Neural progenitor cell (in vitro differentiated cells): ENCODE results near the gene TEAD1. TPM values are rescaled to one million over a fixed set of nuclear protein-coding genes. Genes with fewer than 3 reads are reported as not detected.
A peak's percentile ranks its signal among the peaks of the same experiment; 100 is the strongest.

Experiments used
- DNase-seq: peaks from one replicate; pipeline ENCODE4 v3.0.0-alpha.2; 2016; ENCODE audit warnings: low spot score
- H2AFZ ChIP-seq: fragments of 200-600 bp; sonication (generic); replicated peaks from 2 replicates; pipeline ENCODE4 v1.6.1; 2016; ENCODE audit warnings: antibody characterized with exemption
- H3F3A ChIP-seq: fragments of 200-600 bp; sonication (generic); 2 replicates; pipeline ENCODE4 v1.6.1; 2016; ENCODE audit warnings: antibody characterized with exemption, low read depth
- H3K27ac ChIP-seq: fragments of 200-600 bp; sonication (generic); 2 replicates; pipeline ENCODE4 v1.5.1; 2016; ENCODE audit warnings: mild to moderate bottlenecking
- H3K27me3 ChIP-seq: fragments of 200-600 bp; sonication (generic); 2 replicates; pipeline ENCODE4 v1.6.1; 2016; ENCODE audit warnings: mild to moderate bottlenecking, moderate library complexity
- H3K36me3 ChIP-seq: fragments of 200-600 bp; sonication (generic); 2 replicates; pipeline ENCODE4 v1.5.1; 2016
- H3K4me1 ChIP-seq: fragments of 200-600 bp; sonication (generic); 2 replicates; pipeline ENCODE4 v1.6.1; 2016; ENCODE audit warnings: mixed run types
- H3K4me2 ChIP-seq: fragments of 200-600 bp; sonication (generic); 2 replicates; pipeline ENCODE4 v1.6.1; 2016
- H3K4me3 ChIP-seq: fragments of 200-600 bp; sonication (generic); 2 replicates; pipeline ENCODE4 v1.5.1; 2016
- H3K79me2 ChIP-seq: fragments of 200-600 bp; sonication (generic); 2 replicates; pipeline ENCODE4 v1.6.1; 2016; ENCODE audit warnings: low read depth
- H3K9ac ChIP-seq: fragments of 200-600 bp; sonication (generic); 2 replicates; pipeline ENCODE4 v1.6.1; 2016
- H3K9me3 ChIP-seq: fragments of 200-600 bp; sonication (generic); 2 replicates; pipeline ENCODE4 v1.5.1; 2016; ENCODE audit warnings: low read depth
- H4K20me1 ChIP-seq: fragments of 200-600 bp; sonication (generic); 2 replicates; pipeline ENCODE4 v1.6.1; 2016; ENCODE audit warnings: low read depth
- H3K27ac Mint-ChIP-seq: 3 replicates; pipeline ENCODE4 v1.8.0; 2021; ENCODE audit warnings: mixed read lengths
- H3K27me3 Mint-ChIP-seq: 2 replicates; pipeline ENCODE4 v1.8.0; 2022; ENCODE audit warnings: low read depth, mild to moderate bottlenecking, inconsistent platforms, moderate library complexity, mixed read lengths; ENCODE audit not compliant: insufficient read depth
- H3K36me3 Mint-ChIP-seq: 3 replicates; pipeline ENCODE4 v1.8.0; 2021; ENCODE audit warnings: mixed read lengths
- H3K4me1 Mint-ChIP-seq: 3 replicates; pipeline ENCODE4 v1.8.0; 2021; ENCODE audit warnings: mixed read lengths
- H3K4me3 Mint-ChIP-seq: 3 replicates; pipeline ENCODE4 v1.8.0; 2021; ENCODE audit warnings: mild to moderate bottlenecking, moderate library complexity, mixed read lengths
- H3K9me3 Mint-ChIP-seq: 3 replicates; pipeline ENCODE4 v1.8.0; 2020; ENCODE audit warnings: mixed read lengths
- EZH2 ChIP-seq: fragments of 200-600 bp; sonication (generic); IDR thresholded peaks from 2 replicates; pipeline ENCODE4 v1.6.1; 2017; ENCODE audit warnings: antibody characterized with exemption, mild to moderate bottlenecking, moderate library complexity
- EZH2phosphoT487 ChIP-seq: fragments of 200-600 bp; sonication (generic); IDR thresholded peaks from 2 replicates; pipeline ENCODE4 v1.6.1; 2017; ENCODE audit warnings: antibody characterized with exemption
- total RNA-seq: library from RNA; depleted of rRNA; stranded (reverse); fragments of >200 nt; gene quantifications from 2 replicates; pipeline ENCODE4 v1.2.3, GENCODE V29; 2015; ENCODE audit warnings: low replicate concordance
- TF ChIP-seq, protein P1 (sequence below): fragments of 200-600 bp; sonication (generic); IDR thresholded peaks from 2 replicates; pipeline ENCODE4 v1.5.1; 2017; ENCODE audit warnings: antibody characterized with exemption, mild to moderate bottlenecking

TEAD1 gene
- total RNA-seq, 1 donor from 2014 or later: 98.3 TPM

- Mint-ChIP-seq H3K27me3 (peaks cover 2% of the 10 kb centered on the region), H3K27ac (peak overlapping the region; percentile 80)
Measured at GRCh38 chr11:12723421-12724300, 49.4 kb downstream of the TEAD1 start.

GRCh38 chr11:12724301-12725054 lies 50.3 kb downstream of the TEAD1 start:
- no peaks in the 10 kb centered on the region for H3K9me3 ChIP-seq
- no peaks in the 10 kb centered on the region for H3K9me3 Mint-ChIP-seq
- no peaks in the 10 kb centered on the region for H3K27me3 ChIP-seq
- H3F3A ChIP-seq: peaks cover 17% of the 10 kb centered on the region
- H3K4me3 ChIP-seq: no peak overlapping the region
- no peak overlapping the region for H3K9ac ChIP-seq
- H3K27ac ChIP-seq: peak overlapping the region; percentile 30
- H3K36me3 Mint-ChIP-seq: peaks cover 15% of the 10 kb centered on the region
- H3K4me3 Mint-ChIP-seq: no peak overlapping the region
- H3K4me1 Mint-ChIP-seq: peaks cover 70% of the 10 kb centered on the region
- H3K36me3 ChIP-seq: no peaks in the 10 kb centered on the region
- no peak for TF ChIP-seq EZH2phosphoT487
- no peak for TF ChIP-seq EZH2
- TF ChIP-seq, protein P1, sequence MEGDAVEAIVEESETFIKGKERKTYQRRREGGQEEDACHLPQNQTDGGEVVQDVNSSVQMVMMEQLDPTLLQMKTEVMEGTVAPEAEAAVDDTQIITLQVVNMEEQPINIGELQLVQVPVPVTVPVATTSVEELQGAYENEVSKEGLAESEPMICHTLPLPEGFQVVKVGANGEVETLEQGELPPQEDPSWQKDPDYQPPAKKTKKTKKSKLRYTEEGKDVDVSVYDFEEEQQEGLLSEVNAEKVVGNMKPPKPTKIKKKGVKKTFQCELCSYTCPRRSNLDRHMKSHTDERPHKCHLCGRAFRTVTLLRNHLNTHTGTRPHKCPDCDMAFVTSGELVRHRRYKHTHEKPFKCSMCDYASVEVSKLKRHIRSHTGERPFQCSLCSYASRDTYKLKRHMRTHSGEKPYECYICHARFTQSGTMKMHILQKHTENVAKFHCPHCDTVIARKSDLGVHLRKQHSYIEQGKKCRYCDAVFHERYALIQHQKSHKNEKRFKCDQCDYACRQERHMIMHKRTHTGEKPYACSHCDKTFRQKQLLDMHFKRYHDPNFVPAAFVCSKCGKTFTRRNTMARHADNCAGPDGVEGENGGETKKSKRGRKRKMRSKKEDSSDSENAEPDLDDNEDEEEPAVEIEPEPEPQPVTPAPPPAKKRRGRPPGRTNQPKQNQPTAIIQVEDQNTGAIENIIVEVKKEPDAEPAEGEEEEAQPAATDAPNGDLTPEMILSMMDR: no peak
- peak; percentile 72 for DNase-seq
- peaks cover 50% of the 10 kb centered on the region for H3K4me1 ChIP-seq
- peaks cover 100% of the 10 kb centered on the region for H3K79me2 ChIP-seq
- peaks cover 4% of the 10 kb centered on the region for H3K27me3 Mint-ChIP-seq
- H2AFZ ChIP-seq: no peak overlapping the region
- H3K27ac Mint-ChIP-seq: peak overlapping the region; percentile 80
- H3K4me2 ChIP-seq: peak overlapping the region; percentile 59
- H4K20me1 ChIP-seq: peaks cover 100% of the 10 kb centered on the region

More at GRCh38 chr11:12723421-12724300, 49.4 kb downstream of the TEAD1 start:
- H3K36me3 ChIP-seq: no peaks in the 10 kb centered on the region
- H2AFZ ChIP-seq: no peak overlapping the region
- H4K20me1 ChIP-seq: peaks cover 100% of the 10 kb centered on the region
- H3K4me1 Mint-ChIP-seq: peaks cover 78% of the 10 kb centered on the region
- H3F3A ChIP-seq: peaks cover 22% of the 10 kb centered on the region
- H3K4me3 Mint-ChIP-seq: peak overlapping the region; percentile 44
- H3K9ac ChIP-seq: no peak overlapping the region
- peak overlapping the region; percentile 70 for H3K27ac ChIP-seq
- H3K4me3 ChIP-seq: peak overlapping the region; percentile 6
- TF ChIP-seq EZH2phosphoT487: no peak
- TF ChIP-seq, protein P1: no peak
- no peaks in the 10 kb centered on the region for H3K27me3 ChIP-seq
- H3K4me1 ChIP-seq: peaks cover 52% of the 10 kb centered on the region
- H3K9me3 ChIP-seq: no peaks in the 10 kb centered on the region
- DNase-seq: no peak
- peaks cover 100% of the 10 kb centered on the region for H3K79me2 ChIP-seq
- H3K36me3 Mint-ChIP-seq: peaks cover 15% of the 10 kb centered on the region
- H3K4me2 ChIP-seq: peak overlapping the region; percentile 59
- no peaks in the 10 kb centered on the region for H3K9me3 Mint-ChIP-seq

GRCh38 chr11:12725055-12725862 lies 51.0 kb downstream of the TEAD1 start:
- H3K27me3 Mint-ChIP-seq: peaks cover 4% of the 10 kb centered on the region
- H3F3A ChIP-seq: peaks cover 17% of the 10 kb centered on the region
- TF ChIP-seq EZH2 (no peak), EZH2phosphoT487 (no peak)
- TF ChIP-seq, protein P1: no peak
- H3K27me3 ChIP-seq: no peaks in the 10 kb centered on the region
- no peak overlapping the region for H2AFZ ChIP-seq
- H4K20me1 ChIP-seq: peaks cover 100% of the 10 kb centered on the region
- peak overlapping the region; percentile 59 for H3K4me2 ChIP-seq
- peaks cover 15% of the 10 kb centered on the region for H3K36me3 Mint-ChIP-seq
- no peak overlapping the region for H3K9ac ChIP-seq
- no peak overlapping the region for H3K27ac ChIP-seq
- H3K27ac Mint-ChIP-seq: no peak overlapping the region
- H3K4me3 Mint-ChIP-seq: no peak overlapping the region
- H3K9me3 Mint-ChIP-seq: no peaks in the 10 kb centered on the region
- H3K9me3 ChIP-seq: no peaks in the 10 kb centered on the region
- H3K4me1 Mint-ChIP-seq: peaks cover 64% of the 10 kb centered on the region
- peaks cover 100% of the 10 kb centered on the region for H3K79me2 ChIP-seq
- H3K4me3 ChIP-seq: no peak overlapping the region
- peaks cover 47% of the 10 kb centered on the region for H3K4me1 ChIP-seq
- no peaks in the 10 kb centered on the region for H3K36me3 ChIP-seq
- no peak for DNase-seq
